GM19438 (cell line): ENCODE data around the gene SDF4.

Source experiments
- ATAC-seq: cut with Tn5 transposase; IDR thresholded peaks from one replicate; pipeline ENCODE4 v1.9.1; 2021; ENCODE audit warnings: low read depth; ENCODE audit not compliant: unreplicated experiment

Gene SDF4

GRCh38 chr1:1231400-1232207 is at the start of gene SDF4:
Gene SDF4 (minus strand): TSS chr1:1232001. CDS start chr1:1228772, 3,229 bp downstream.
- ATAC-seq: peak; percentile 85

GRCh38 chr1:1280782-1281481 is 49.1 kb upstream of the SDF4 start:
- ATAC-seq: no peak

- no peak for ATAC-seq
Observed at GRCh38 chr1:1279028-1279427, 47.2 kb upstream of the SDF4 start.

- ATAC-seq: no peak
Observed at GRCh38 chr1:1278620-1279019, 46.8 kb upstream of the SDF4 start.

GRCh38 chr1:1275836-1276235 is 44.0 kb upstream of the SDF4 start:
- ATAC-seq: no peak

- ATAC-seq: no peak
Observed at GRCh38 chr1:1274931-1275431, 43.2 kb upstream of the SDF4 start.

GRCh38 chr1:1274299-1274930 is 42.6 kb upstream of the SDF4 start:
- peak; percentile 11 for ATAC-seq

GRCh38 chr1:1273512-1274298 is 41.9 kb upstream of the SDF4 start, which contains the start of gene UBE2J2:
Gene UBE2J2 (minus strand): TSS chr1:1273854. CDS start chr1:1267992, 5,862 bp downstream.
- peak; percentile 76 for ATAC-seq

- ATAC-seq: no peak
Observed at GRCh38 chr1:1273209-1273511, 41.4 kb upstream of the SDF4 start.

GRCh38 chr1:1272341-1273208 is 40.8 kb upstream of the SDF4 start:
- ATAC-seq: no peak

- ATAC-seq: no peak
Observed at GRCh38 chr1:1270813-1271212, 39.0 kb upstream of the SDF4 start.

GRCh38 chr1:1268284-1268682 is 36.5 kb upstream of the SDF4 start:
- no peak for ATAC-seq

GRCh38 chr1:1267488-1268283 is 35.9 kb upstream of the SDF4 start:
- no peak for ATAC-seq

- no peak for ATAC-seq
Observed at GRCh38 chr1:1264868-1265272, 33.1 kb upstream of the SDF4 start.

GRCh38 chr1:1264026-1264425 is 32.2 kb upstream of the SDF4 start:
- no peak for ATAC-seq

- no peak for ATAC-seq
Observed at GRCh38 chr1:1262758-1263157, 31.0 kb upstream of the SDF4 start.

- ATAC-seq: no peak
Observed at GRCh38 chr1:1262071-1262470, 30.3 kb upstream of the SDF4 start.

- no peak for ATAC-seq
Observed at GRCh38 chr1:1260843-1261560, 29.2 kb upstream of the SDF4 start.
